ENCODE measurements around the gene CASKIN1.

The CASKIN1 gene

DNA sequence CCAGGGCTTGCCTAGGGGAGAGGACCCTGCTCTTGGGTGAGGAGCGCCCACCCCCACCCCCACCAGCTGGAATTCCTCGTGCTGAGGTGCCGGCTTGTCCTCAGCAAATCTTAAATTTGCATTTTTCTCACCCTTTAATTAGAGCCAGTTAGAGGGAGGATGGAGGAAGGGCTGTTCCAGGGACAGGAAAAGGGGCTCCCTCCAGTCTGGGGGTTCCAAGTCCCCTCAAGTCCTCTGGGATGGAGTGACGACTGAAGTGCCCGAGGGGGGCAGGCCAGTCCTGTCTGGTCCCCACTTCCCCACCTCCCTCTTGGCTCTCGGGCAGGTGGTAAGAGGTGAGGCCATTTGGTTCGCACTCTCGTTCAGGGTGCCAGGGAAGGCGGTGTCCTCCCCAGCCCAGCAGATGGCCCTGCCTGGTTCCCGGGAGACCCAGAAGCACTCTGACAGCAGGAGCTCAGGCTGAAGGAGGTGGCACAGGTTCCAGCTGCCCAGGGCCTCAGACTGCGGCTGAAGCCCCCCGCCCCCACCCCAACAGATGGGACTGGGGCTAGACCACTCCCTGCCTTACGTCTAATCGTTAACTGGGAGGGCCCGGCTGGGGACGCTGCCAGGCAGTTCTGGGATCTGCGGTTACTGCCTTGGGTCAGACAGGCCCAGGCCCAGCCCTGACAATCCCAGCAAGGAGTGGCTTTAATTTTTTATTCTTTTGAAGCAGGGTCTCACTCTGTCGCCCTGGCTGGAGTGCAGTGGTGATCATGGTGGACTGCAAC lies 45.8 kb downstream of the CASKIN1 start:
- peak overlapping the region; percentile 58 for H3K4me3 ChIP-seq (ENCODE audit: insufficient read length, low read depth)
- H3K36me3 ChIP-seq (ENCODE audit: insufficient read depth, insufficient read length, low read length), result peaks cover 40% of the 10 kb centered on the region
- TF ChIP-seq YY1 (IDR thresholded peaks at IDR 0.05; ENCODE audit: insufficient read depth, insufficient read length) (no peak), SUZ12 (IDR thresholded peaks at IDR 0.05; ENCODE audit: extremely low read depth, insufficient read depth, insufficient read length) (no peak), ZNF274 (IDR thresholded peaks at IDR 0.05; ENCODE audit: low read depth, low read length) (no peak)
- H3K9me3 ChIP-seq (ENCODE audit: insufficient read depth, low read length), result no peaks in the 10 kb centered on the region
- no peaks in the 10 kb centered on the region for H3K27me3 ChIP-seq (ENCODE audit: insufficient read depth, insufficient read length)
- H3K4me1 ChIP-seq (ENCODE audit: insufficient read depth, insufficient read length), result peaks cover 45% of the 10 kb centered on the region
- H3K9ac ChIP-seq (ENCODE audit: insufficient read length, low read depth), result peak overlapping the region; percentile 74
- DNase-seq (ENCODE audit: low read depth, low spot score), result peak; percentile 77

DNA sequence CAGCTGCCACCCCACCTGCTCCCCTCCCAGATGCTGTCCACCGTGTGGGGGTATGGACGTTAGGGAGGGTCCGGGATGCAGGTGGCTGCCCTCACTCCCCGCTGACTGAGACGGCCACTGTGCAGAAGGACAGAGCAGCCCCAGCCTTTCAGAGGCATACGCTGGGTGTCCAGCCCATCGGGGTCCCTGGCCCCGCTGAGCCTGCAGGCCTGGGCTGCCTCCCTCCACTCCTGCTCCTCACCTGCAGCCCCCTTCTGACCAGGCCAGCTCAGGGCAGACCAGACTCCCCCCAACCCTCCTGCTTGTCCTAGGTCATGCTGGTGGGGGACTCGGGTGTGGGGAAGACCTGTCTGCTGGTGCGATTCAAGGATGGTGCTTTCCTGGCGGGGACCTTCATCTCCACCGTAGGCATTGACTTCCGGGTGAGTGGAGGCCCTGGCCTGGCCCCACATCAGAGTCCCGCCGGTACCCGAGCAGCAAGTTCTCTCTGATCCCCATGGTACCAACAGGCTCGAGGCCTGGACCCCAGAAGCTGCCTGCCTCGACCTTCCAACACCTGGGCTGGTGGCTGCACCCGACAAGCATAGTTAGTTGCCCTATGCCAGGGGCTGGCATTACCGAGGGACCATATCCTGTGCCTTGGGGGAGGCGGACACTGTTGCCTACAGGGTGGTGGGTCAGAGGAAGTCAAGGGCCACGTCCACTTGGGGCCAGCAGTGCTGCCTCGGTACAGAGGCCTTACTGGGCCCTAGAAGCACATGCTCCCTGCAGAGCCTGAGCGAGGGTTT lies 46.6 kb downstream of the CASKIN1 start:
- peak overlapping the region; percentile 74 for H3K9ac ChIP-seq (ENCODE audit: insufficient read length, low read depth)
- peak overlapping the region; percentile 58 for H3K4me3 ChIP-seq (ENCODE audit: insufficient read length, low read depth)
- DNase-seq (ENCODE audit: low read depth, low spot score), result no peak
- H3K4me1 ChIP-seq (ENCODE audit: insufficient read depth, insufficient read length), result peaks cover 45% of the 10 kb centered on the region
- no peak for TF ChIP-seq YY1 (IDR thresholded peaks at IDR 0.05; ENCODE audit: insufficient read depth, insufficient read length)
- TF ChIP-seq ZNF274 (IDR thresholded peaks at IDR 0.05; ENCODE audit: low read depth, low read length), result no peak
- no peak for TF ChIP-seq SUZ12 (IDR thresholded peaks at IDR 0.05; ENCODE audit: extremely low read depth, insufficient read depth, insufficient read length)
- peaks cover 37% of the 10 kb centered on the region for H3K36me3 ChIP-seq (ENCODE audit: insufficient read depth, insufficient read length, low read length)
- H3K9me3 ChIP-seq (ENCODE audit: insufficient read depth, low read length), result no peaks in the 10 kb centered on the region
- H3K27me3 ChIP-seq (ENCODE audit: insufficient read depth, insufficient read length), result no peaks in the 10 kb centered on the region

DNA sequence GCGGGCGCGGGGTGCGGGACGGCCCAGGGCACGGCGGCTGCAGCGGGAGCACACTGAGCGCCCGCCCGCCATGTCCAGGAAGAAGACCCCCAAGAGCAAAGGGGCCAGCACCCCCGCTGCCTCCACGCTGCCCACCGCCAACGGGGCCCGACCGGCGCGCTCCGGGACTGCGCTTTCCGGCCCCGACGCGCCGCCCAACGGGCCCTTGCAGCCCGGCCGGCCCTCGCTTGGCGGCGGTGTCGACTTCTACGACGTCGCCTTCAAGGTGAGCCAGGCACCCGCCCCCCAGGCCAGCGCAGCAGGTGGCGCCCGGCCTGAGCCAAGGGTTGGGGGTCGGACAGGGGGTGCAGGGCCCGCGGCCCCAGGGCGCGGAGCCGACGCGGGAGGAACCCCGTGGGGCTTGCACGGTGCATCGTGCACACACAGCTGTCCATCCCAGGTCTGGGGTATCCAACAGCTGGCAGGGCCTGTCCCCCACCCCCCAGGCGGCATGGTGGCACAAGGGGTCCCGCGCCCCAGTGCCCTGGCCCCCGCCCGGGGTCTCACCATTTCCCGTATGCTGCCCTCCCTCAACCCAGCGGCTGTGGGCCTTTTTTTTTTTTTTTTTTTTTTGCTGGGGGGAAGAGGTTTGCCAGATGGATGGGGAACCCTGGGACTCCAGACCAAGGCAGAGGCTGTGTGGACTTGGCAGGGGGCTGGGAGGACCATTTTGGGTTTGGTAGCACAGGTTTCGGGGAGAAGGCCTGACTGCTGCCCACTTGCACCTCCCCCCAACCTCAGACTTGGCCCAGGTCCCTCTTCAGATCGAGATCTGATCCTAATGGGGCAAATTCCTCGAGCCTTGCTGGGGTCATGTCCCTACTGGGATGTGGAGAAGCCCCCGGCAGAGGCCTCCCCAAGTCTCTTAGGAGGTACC lies 47.4 kb downstream of the CASKIN1 start:
- peaks cover 45% of the 10 kb centered on the region for H3K4me1 ChIP-seq (ENCODE audit: insufficient read depth, insufficient read length)
- peak overlapping the region; percentile 58 for H3K4me3 ChIP-seq (ENCODE audit: insufficient read length, low read depth)
- no peak for DNase-seq (ENCODE audit: low read depth, low spot score)
- no peaks in the 10 kb centered on the region for H3K9me3 ChIP-seq (ENCODE audit: insufficient read depth, low read length)
- no peak for TF ChIP-seq ZNF274 (IDR thresholded peaks at IDR 0.05; ENCODE audit: low read depth, low read length)
- no peak for TF ChIP-seq YY1 (IDR thresholded peaks at IDR 0.05; ENCODE audit: insufficient read depth, insufficient read length)
- TF ChIP-seq SUZ12 (IDR thresholded peaks at IDR 0.05; ENCODE audit: extremely low read depth, insufficient read depth, insufficient read length), result no peak
- no peaks in the 10 kb centered on the region for H3K27me3 ChIP-seq (ENCODE audit: insufficient read depth, insufficient read length)
- peaks cover 28% of the 10 kb centered on the region for H3K36me3 ChIP-seq (ENCODE audit: insufficient read depth, insufficient read length, low read length)
- H3K9ac ChIP-seq (ENCODE audit: insufficient read length, low read depth), result peak overlapping the region; percentile 74

DNA sequence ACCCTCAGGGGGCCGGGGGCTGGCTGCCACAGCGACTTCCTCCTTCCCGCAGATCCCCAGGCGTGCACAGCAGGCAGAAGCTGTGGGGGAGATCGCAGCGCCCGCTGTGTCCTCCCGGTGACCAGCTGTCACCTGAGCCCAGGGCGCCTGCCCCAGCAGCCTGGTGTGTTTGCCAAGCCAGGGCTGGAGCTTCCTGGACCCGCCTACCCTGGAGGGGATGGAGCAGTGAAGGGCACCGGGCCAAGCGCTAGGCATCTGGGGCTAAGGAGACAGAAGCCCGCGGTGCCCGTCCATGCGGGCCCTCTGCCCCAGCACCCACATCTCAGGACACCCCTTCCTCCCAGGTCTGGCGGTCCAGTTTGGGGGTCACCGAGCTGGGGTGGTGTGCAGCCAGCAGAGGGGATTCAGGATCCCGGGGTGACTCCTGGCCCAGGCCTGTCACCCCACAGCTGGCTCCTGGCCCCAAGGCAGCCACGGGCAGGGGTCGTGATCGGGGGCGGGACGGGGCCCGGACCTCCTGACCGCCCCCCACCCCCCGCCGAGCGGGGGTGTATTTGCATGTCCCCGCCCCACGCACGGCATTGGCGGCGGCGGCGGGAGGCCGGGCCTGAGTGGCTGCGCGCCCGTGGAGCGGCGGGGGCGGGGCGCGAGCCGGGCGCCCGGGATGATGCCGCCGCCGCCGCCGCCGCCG lies 48.3 kb downstream of the CASKIN1 start, which contains the start of gene RAB26:
Gene RAB26 (plus strand): TSS at position 645 of the 691 bp plus-strand sequence. CDS start 159 bp downstream, outside the sequence.
- DNase-seq (ENCODE audit: low read depth, low spot score), result no peak
- peaks cover 47% of the 10 kb centered on the region for H3K4me1 ChIP-seq (ENCODE audit: insufficient read depth, insufficient read length)
- peak within 1 kb of the TSS; percentile 74 for H3K9ac ChIP-seq (ENCODE audit: insufficient read length, low read depth)
- H3K9me3 ChIP-seq (ENCODE audit: insufficient read depth, low read length), result no peaks in the 10 kb centered on the region
- H3K36me3 ChIP-seq (ENCODE audit: insufficient read depth, insufficient read length, low read length), result peaks cover 20% of the 10 kb centered on the region
- no peak for TF ChIP-seq YY1 (IDR thresholded peaks at IDR 0.05; ENCODE audit: insufficient read depth, insufficient read length)
- TF ChIP-seq SUZ12 (IDR thresholded peaks at IDR 0.05; ENCODE audit: extremely low read depth, insufficient read depth, insufficient read length), result no peak
- TF ChIP-seq ZNF274 (IDR thresholded peaks at IDR 0.05; ENCODE audit: low read depth, low read length), result no peak
- no peaks in the 10 kb centered on the region for H3K27me3 ChIP-seq (ENCODE audit: insufficient read depth, insufficient read length)
- peak within 1 kb of the TSS; percentile 58 for H3K4me3 ChIP-seq (ENCODE audit: insufficient read length, low read depth)

DNA sequence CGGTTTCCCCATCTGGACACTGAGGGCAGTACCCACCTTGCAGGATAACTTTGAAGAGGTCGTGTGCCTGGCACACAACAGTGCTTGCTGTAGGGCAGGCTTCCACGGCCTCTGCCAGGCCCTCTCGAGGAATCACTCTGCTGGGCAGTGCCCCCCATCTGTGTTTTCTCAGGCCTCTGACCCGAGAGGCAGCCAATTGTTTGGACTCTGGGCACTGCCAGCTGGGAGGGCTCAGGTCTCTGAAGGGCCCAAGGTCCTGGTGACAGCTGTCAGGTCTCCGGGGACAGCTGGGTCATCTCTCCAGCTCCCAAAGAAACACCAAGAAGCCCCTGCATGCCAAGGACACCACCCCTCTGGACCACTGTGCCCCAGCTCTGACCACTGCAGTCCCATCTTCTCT lies 49.0 kb downstream of the CASKIN1 start:
- no peak overlapping the region for H3K9ac ChIP-seq (ENCODE audit: insufficient read length, low read depth)
- peaks cover 41% of the 10 kb centered on the region for H3K4me1 ChIP-seq (ENCODE audit: insufficient read depth, insufficient read length)
- DNase-seq (ENCODE audit: low read depth, low spot score), result no peak
- H3K27me3 ChIP-seq (ENCODE audit: insufficient read depth, insufficient read length), result no peaks in the 10 kb centered on the region
- H3K36me3 ChIP-seq (ENCODE audit: insufficient read depth, insufficient read length, low read length), result peaks cover 12% of the 10 kb centered on the region
- H3K9me3 ChIP-seq (ENCODE audit: insufficient read depth, low read length), result no peaks in the 10 kb centered on the region
- TF ChIP-seq SUZ12 (IDR thresholded peaks at IDR 0.05; ENCODE audit: extremely low read depth, insufficient read depth, insufficient read length), result no peak
- no peak for TF ChIP-seq YY1 (IDR thresholded peaks at IDR 0.05; ENCODE audit: insufficient read depth, insufficient read length)
- TF ChIP-seq ZNF274 (IDR thresholded peaks at IDR 0.05; ENCODE audit: low read depth, low read length), result no peak
- no peak overlapping the region for H3K4me3 ChIP-seq (ENCODE audit: insufficient read length, low read depth)

DNA sequence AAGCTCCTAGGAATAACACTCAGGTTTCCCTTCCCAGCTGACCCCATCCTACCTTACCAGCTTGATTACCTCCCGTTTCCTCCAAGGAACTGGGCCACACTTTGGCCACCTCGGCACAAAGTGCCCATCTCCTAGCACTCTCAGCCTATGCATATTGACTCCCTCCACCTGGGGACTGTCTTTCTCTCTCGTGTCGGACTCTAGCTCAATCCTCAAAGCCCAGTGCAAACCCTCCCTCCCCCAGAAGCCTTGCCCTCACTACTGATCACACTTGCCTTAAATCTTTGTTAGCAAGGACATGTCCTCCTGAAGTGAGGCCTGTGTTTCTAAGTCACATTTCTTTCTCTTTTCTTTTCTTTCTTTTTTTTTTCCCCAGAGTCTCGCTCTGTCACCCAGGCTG lies 50.6 kb downstream of the CASKIN1 start:
- H3K27me3 ChIP-seq (ENCODE audit: insufficient read depth, insufficient read length), result no peaks in the 10 kb centered on the region
- H3K36me3 ChIP-seq (ENCODE audit: insufficient read depth, insufficient read length, low read length), result no peaks in the 10 kb centered on the region
- H3K9me3 ChIP-seq (ENCODE audit: insufficient read depth, low read length), result no peaks in the 10 kb centered on the region
- TF ChIP-seq SUZ12 (IDR thresholded peaks at IDR 0.05; ENCODE audit: extremely low read depth, insufficient read depth, insufficient read length) (no peak), YY1 (IDR thresholded peaks at IDR 0.05; ENCODE audit: insufficient read depth, insufficient read length) (no peak), ZNF274 (IDR thresholded peaks at IDR 0.05; ENCODE audit: low read depth, low read length) (no peak)
- H3K4me1 ChIP-seq (ENCODE audit: insufficient read depth, insufficient read length), result peaks cover 32% of the 10 kb centered on the region
- DNase-seq (ENCODE audit: low read depth, low spot score), result no peak
- H3K4me3 ChIP-seq (ENCODE audit: insufficient read length, low read depth), result no peak overlapping the region
- H3K9ac ChIP-seq (ENCODE audit: insufficient read length, low read depth), result peak overlapping the region; percentile 46

Measured in NT2/D1 (cell line).